Ovary (tissue), 3 donors: ENCODE data around the gene NIPSNAP2.

Source experiments
- CTCF ChIP-seq, 3 donors: fragments of 450-650 bp in 2 of 3; fragments of 200-600 bp in 1 of 3; IDR thresholded peaks; one replicate each; pipeline versions ENCODE4 v1.5.1 to v1.8.0; 2016 to 2022; ENCODE audit warnings: antibody characterized with exemption in 3 of 3, mild to moderate bottlenecking in 1 of 3
- EP300 ChIP-seq: sonication (generic); formaldehyde crosslinking; IDR thresholded peaks from one replicate; pipeline ENCODE4 v1.6.1; 2017; ENCODE audit warnings: antibody characterized with exemption
- POLR2A ChIP-seq: fragments of 450-650 bp; IDR thresholded peaks from one replicate; pipeline ENCODE4 v1.6.1; 2017; ENCODE audit warnings: antibody characterized with exemption, mild to moderate bottlenecking, moderate library complexity
- donor health status: DM: no; HTN: no; CAD: no.

GRCh38 chr7:55973747-55974250 lies 9.4 kb downstream of the NIPSNAP2 start:
- TF ChIP-seq POLR2A (no peak), CTCF (IDR thresholded peaks at IDR 0.05) (no peak), EP300 (no peak)
